Activated CD4-positive, alpha-beta T cell treated with anti-CD3 and anti-CD28 coated beads, Interleukin-2, amount 50 U/mL, for 24 hours (primary cell): ENCODE data around the gene TCF7.
"Not testable (repeated sequence)": the region's sequence is repeated elsewhere in the genome, so short reads cannot be mapped to it uniquely, and the experiment has no call there.

Experiments used
- DNase-seq, 2 donors: peaks; one replicate each; pipeline ENCODE4 v3.0.0-alpha.2; 2020; ENCODE audit warnings: low read depth in 1 of 2, low spot score in 1 of 2

TCF7 gene

GRCh38 chr5:134143944-134144941 is 29.8 kb downstream of the TCF7 start:
- no peak for DNase-seq

- DNase-seq: no peak
Measured at GRCh38 chr5:134145041-134145757, 30.7 kb downstream of the TCF7 start.

- peak; percentile 73 to 80 for DNase-seq
Measured at GRCh38 chr5:134145779-134146581, 31.5 kb downstream of the TCF7 start.

- no peak for DNase-seq
Measured at GRCh38 chr5:134146651-134147518, 32.4 kb downstream of the TCF7 start.

- no peak for DNase-seq
Measured at GRCh38 chr5:134148316-134148715, 33.8 kb downstream of the TCF7 start.

- DNase-seq: no peak
Measured at GRCh38 chr5:134148986-134149539, 34.6 kb downstream of the TCF7 start.

GRCh38 chr5:134149571-134150303 is 35.3 kb downstream of the TCF7 start:
- DNase-seq: no peak

GRCh38 chr5:134151723-134152122 is 37.2 kb downstream of the TCF7 start:
- no peak for DNase-seq

- not testable (repeated sequence) for DNase-seq
Measured at GRCh38 chr5:134152173-134152832, 37.8 kb downstream of the TCF7 start.

- no peak for DNase-seq
Measured at GRCh38 chr5:134153241-134153640, 38.8 kb downstream of the TCF7 start.

GRCh38 chr5:134153657-134154056 is 39.2 kb downstream of the TCF7 start:
- DNase-seq: no peak

GRCh38 chr5:134161513-134162395 is 47.3 kb downstream of the TCF7 start:
- DNase-seq: no peak

GRCh38 chr5:134162592-134162991 is 48.1 kb downstream of the TCF7 start:
- no peak for DNase-seq

GRCh38 chr5:134171972-134172371 is 57.5 kb downstream of the TCF7 start:
- no peak for DNase-seq

- no peak for DNase-seq
Measured at GRCh38 chr5:134174841-134175839, 60.7 kb downstream of the TCF7 start.

GRCh38 chr5:134175921-134176510 is 61.5 kb downstream of the TCF7 start:
- no peak for DNase-seq
